Activated T-helper 9 cell treated with anti-CD3 and anti-CD28 coated beads, Interleukin-2, amount 50 U/mL, for 16 hours (primary cell): ENCODE data around the gene TECRL.

Source experiments
- DNase-seq: peaks from one replicate; pipeline ENCODE4 v3.0.0-alpha.2; 2020; ENCODE audit warnings: low read depth

The TECRL gene

DNA sequence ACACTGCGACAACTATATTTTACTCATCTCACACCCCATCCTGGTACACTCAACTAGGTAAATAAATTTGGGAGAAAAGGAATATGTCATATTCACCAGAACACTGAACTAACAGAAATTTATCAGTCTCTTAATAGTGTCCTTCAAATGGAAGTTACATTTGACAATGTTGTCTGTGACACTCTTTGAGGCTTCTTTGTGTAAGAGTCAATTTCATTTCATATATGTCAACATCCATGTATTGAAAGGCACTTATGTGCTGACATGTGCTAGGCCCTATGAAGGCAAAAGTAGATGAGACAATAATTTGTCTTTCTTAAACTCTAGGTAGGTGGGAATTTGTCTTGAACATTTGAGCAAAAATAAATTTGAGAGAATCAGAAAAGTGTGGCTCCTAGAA is 82.0 kb downstream of the TECRL start:
- no peak for DNase-seq

DNA sequence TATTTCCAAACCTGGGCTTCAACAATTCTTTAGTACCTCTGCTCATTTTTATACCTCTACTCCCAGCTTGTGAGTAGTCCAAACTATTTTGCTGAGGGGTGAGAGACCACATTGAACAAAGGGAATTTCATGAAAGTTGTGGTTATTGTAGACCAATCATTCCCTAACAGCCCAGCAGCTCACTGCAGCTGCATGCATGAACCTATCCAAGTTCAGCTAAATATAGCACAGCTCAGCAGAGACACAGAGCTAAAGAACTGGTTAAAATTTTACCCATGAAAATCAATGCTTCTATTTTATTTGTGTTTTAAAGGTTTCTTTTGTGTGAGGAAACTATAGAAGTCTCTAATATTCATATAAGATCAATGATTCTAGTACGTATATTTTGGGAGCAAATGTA is 82.7 kb downstream of the TECRL start:
- no peak for DNase-seq

DNA sequence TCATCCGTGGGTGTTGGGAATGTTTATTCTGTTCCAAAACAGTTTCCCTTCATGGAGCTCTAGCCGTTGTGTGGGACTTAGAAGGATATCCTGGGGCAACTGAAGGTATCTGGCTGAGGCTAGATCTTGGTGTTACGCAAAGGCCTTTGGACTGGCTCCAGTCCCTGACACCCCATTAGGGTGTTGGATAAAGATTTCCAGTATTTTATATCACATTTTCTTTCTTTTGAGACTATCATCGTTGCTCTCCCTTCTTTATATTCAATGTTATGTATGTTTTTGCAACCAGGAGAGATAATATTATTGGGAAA is 103.0 kb downstream of the TECRL start:
- DNase-seq, result no peak

DNA sequence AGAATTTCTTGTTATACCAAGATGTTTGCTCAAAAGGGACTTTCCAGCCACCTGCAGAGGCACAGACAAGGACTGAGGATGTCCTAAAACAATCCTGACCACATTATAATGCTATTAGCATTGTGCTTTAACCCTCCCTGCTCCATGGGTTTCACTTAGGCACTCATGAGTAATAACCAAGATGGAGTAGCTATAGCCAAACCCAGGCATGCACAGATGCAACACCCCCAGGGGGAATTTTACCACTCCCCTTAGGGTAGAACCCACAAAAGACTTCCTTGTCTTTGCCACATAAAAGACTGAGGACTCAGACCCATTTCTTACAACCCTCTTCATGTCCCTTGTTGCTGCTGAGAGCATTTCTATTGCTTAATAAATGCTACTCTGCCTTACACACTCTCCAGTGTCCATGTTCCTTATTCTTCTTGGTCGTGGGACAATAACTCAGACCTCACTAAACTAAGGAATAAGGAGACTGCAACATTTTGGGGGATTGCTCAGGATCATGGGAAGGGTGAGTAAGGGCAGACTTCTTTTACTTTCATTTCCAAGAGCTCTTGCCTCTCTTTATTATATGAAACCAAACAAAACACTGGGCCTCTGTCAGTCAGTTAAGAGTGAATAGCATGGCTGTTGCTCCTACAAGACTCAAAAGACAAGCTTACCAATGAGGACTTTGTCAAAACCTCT is 103.5 kb downstream of the TECRL start:
- no peak for DNase-seq

DNA sequence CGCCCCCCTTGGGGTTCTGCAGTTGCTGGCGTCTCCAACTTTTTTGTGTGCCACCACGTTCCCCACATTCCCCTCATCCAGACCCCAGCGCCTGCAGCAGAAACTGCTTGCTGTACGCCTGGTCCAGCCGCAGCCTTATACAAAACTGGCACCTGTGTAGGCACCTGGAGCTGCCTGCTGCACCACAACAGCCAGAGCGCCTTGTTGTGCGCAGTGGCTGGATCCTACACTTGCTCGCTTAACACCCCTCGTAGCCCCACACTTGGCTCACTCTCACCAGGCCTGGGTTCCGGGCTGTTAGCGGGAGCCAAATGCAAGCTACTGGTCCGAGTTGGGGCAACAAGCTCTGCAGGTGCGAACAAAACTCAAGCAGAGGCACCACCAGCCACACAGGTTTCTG is 136.8 kb downstream of the TECRL start:
- no peak for DNase-seq

DNA sequence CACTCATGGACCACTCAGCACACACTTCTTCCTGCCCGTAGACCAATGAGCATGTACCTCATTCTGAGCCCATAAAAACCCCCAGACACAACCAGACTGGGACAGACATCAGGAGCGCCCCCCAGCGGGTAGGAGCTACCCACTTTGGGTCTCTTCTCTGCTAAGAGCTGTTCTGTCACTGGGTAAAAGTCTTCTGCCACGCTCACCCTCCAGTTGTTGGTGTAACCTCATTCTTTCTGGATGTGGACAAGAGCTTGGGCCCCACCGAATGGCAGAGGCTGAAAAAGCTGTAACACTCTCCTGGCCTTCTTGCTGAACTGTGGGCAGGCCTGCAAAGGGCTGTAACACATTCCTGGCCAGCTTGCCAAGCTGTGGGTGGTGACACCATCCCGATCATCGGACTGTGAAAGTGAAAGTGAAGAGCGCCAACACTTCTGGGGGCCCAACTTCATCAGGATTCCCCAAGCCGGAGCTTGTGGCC is 137.6 kb downstream of the TECRL start:
- no peak for DNase-seq

DNA sequence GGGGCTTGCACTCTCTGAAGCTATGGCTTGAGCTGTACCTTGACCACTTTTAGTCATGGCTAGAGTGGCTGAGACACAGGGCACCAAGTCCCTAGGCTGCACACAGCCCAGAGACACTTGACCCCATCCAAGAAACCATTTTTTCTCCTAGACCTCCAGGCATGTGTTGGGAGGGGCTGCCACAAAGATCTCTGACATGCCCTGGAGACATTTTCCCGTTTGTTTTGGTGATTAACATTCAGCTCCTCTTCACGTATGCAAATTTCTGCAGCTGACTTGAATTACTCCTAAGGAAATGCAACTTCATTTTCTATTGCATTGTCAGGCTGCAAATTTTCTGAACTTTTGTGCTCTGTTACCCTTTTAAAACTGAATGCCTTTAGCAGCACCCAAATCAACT is 142.6 kb downstream of the TECRL start:
- DNase-seq, result no peak

DNA sequence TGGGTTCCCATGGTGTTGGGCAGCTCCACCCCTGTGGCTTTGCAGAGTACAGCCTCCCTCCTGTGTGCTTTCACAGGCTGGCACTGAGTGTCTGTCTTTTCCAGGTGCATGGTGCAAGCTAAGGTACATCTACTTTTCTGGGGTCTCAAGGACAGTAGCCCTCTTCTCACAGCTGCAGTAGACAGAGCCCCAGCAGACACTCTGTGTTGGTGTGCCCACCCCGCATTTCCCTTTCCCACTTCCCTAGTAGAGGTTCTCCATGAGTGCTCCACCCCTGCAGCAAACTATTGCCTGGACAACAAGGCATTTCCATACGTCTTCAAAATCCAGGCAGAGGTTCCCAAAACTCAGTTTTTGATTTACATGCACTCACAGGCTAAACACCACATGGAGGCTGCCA is 143.0 kb downstream of the TECRL start:
- no peak for DNase-seq

DNA sequence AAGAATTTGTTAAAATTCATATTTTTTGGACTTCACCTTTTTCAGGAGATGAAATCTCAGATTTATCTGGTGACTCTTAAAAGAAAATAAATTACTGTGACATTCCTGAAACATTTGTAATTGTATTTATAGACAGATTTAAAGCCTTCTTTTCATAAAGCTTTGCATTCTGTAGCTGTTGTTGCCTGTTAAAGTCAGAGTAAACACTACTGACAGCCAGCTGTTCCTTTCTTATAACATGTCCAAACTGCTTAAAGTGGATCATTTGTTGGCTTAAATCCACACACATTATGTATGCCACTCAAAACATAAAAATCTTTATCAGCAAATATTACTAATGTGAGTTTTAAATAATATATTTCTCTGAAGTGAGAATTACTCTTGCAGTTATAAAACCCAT is 157.5 kb downstream of the TECRL start:
- DNase-seq, result no peak

DNA sequence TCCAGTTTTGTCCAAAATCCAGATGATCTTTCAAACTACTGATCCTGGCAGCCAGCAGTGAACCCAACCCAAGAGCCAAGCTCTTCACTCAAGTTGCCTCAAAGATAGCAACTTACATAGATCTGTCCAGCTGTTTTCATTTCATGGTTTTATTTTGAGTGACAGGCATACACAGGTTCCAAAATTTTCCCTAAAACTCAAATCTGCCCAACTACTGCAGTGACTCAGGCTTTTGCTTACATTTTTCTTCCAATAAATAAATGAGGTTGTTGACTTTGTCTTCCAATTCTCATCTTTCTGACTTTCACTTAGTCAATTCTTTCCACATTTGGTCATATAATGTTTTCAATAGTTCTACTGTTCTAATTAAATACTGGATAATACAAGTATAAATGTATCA is 158.8 kb downstream of the TECRL start:
- no peak for DNase-seq

DNA sequence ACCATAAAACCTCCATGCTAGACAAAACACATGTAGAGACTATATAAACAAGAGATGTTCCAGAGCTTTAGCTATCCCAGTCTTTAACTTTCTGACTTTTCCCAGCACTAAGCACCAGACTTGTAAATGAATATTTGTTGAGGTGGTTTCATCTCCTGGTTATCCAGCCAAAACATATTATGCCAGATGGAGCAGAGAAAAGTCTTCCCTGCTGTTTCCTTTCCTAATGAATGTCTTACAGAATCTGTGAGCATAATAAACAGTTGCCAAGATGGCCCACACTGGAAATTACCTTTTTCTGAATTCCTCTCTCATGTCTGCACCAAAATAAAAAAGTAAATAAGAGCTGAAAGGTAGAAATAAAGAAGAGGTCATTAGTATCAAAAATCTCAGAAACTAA is 159.2 kb downstream of the TECRL start:
- DNase-seq, result no peak

DNA sequence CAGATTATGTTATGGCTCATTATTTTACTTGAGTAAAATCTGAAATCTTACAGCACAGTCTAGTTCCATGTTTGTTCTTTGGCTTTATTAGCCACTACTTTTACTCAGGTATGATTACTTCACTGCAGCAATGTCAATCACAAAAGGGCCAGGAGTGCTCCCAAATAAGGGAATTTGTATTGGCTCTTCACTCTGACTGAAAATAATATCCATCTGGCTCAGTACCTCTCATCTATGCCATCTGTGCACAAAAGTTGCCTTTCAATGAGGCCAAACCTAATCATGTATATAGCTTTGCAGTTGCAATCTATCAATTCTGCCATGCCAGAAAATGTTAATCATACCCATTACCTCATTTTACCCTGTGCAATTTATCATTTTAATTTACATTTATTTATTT is 161.1 kb downstream of the TECRL start:
- no peak for DNase-seq

DNA sequence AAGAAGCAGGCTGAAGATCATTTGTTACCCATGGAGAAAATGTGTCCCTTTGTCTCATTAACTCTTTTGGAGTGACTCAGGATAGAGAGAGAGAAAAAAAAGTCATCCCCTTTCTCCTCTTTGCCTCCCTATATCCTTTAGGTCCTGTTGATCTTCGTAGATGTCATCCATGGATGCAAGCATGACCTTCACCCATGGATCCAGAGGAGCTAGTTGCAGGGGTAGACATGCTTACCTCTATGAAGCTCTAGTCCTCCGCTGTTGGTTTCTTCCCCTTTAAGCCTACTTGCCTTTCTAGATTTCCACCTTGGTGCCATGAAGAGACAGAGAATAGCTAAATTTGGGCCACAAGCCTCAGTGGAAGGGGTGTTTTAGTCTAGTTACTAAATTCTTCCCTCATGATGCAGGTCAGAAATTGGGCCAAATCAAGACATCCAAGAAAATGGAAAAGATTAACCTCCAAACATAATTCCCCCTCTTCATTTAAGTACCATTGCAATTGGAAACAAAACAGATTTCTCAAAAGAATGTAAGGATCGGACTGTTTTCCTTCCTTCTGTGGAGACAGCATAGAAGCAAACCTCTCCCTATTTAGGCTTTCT is 178.4 kb downstream of the TECRL start:
- DNase-seq, result no peak
